Globus pallidus (tissue), 1 donor: ENCODE results near the gene NUDT1.

Experiments used
- DNase-seq: peaks from one replicate; pipeline ENCODE4 v3.0.0-alpha.2; 2015; ENCODE audit warnings: low spot score

Gene NUDT1

DNA sequence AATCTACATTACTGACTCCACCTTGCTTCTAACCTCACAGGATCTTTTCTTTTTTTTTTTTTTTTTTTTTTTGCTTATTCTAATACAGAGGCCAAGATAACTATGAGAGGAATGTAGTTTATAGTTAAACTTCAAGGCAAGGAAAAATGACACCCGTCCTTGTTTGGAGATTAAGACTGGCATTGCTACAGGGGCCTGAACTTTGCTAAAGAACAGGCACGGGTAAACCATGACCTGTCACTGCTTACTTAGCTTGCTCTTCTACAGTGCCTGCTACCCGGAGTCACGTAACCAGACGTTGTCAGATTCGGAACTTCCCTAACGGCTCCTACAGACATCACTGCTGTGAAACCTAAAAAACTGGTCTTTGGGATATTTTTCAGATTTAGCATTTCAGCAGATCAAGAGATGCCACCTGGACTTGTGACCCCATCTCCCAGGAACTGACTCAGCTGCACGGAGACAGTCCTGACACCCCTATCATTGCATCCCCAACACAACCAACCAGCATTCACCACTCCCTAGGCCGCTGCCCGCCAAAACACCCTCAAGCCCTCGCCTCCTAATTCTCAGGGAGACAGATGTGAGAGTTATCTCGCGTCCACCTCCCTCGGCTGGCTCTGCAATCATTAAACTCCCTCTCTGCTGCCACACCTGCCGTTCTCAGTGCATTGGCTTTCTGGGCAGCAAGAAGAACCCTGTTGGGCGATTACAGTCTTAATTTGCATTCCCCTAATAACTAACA is 36.8 kb upstream of the NUDT1 start:
- no peak for DNase-seq

- DNase-seq: no peak
Measured at GRCh38 chr7:2208712-2209111, 33.3 kb upstream of the NUDT1 start.

- DNase-seq: peak; percentile 68
Measured at GRCh38 chr7:2209146-2209960, 32.7 kb upstream of the NUDT1 start.

GRCh38 chr7:2209961-2210323 is 32.1 kb upstream of the NUDT1 start:
- no peak for DNase-seq

DNA sequence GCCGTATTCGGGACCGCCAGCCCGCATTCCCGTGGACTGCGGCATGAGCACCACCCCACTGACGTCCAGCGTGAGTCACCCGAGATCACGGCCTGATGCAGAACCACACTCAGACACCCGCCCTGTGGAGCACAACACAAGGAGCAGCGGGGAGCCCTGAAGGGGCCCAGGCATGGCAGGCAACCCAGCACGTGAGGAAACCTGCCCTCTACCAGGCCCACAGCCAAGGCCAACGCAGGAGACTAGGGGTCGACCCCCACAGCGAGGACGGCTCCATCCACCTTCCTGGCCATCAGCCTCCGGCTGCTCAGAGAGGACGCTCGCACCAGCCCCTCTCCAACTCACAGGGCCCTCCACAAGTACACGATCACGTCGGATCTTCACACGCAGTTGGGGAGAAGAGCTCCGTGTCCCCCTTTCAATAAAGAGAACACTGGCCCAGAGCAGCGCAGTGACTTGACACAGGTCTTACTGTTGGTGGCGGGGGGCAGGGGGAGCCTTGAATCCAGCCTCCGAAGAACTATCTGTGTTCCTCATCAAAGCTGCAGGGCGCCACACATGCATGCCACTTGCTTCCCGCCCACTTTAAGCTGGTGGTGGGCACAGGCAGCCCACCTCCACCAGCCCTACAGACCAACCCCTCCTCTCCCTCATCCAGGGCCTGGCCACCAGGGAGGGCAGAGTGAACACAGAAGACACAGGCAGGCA is 31.3 kb upstream of the NUDT1 start:
- no peak for DNase-seq

GRCh38 chr7:2211259-2211880 is 30.7 kb upstream of the NUDT1 start:
- no peak for DNase-seq

DNA sequence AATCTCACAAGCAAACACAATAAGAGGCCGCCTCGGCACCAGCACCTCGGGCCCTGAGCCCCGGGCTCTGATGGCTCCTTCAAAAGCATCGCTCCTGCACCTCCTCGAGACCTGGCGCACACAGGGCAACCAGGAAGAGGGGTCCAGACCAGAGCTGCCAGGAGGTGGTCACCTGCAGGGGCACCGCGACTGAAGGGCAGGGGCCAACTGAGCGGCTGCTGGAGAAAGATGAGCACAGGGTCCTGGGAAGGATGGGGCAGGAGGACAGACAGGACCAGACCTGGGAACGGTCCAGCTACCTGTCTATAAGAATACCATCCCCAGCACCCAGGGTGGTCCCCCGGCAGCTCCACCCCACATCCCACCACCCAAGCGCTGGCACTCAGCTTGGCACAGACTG is 30.1 kb upstream of the NUDT1 start:
- no peak for DNase-seq

- DNase-seq: no peak
Measured at GRCh38 chr7:2212906-2213305, 29.1 kb upstream of the NUDT1 start.

- no peak for DNase-seq
Measured at GRCh38 chr7:2213551-2214215, 28.3 kb upstream of the NUDT1 start.

DNA sequence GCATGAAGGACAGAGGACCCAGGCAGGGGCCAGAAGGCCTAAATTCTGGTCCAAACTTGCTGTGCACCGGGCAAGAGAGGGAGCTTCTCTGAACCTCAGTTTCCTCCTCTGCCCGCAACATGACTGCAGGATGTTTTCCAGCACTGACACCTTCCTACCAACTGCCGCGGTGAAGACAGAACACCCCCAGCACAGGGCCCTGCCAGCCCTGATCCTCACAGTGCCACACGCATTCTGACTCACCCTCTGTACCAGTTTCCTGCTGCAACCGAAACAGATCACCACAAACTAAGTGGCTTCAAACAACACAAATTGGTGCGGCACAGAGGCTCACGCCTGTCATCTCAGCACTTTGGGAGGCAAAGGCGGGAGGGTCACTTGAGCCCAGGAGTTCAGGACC is 27.4 kb upstream of the NUDT1 start:
- DNase-seq: no peak

GRCh38 chr7:2215851-2216250 is 26.2 kb upstream of the NUDT1 start:
- no peak for DNase-seq

DNA sequence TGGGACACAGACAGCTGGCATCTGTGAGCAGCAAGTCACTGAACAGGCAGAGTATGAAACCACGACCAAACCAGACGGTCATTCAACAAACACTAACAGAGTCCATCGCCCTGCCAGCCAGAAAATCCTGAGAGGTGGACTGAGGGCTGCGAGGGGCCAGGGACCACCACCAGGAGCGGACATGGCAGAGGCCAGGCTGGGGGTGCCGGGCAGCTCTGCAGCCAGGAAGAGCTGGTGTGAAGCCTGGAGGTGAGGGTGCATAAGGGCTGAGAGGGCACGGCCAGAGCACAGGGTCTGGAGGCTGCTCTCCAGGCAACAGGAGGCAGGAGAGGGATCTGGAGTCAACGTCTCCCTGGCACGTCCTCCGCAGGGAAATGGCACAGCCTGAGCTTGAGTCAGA is 24.8 kb upstream of the NUDT1 start:
- no peak for DNase-seq

DNA sequence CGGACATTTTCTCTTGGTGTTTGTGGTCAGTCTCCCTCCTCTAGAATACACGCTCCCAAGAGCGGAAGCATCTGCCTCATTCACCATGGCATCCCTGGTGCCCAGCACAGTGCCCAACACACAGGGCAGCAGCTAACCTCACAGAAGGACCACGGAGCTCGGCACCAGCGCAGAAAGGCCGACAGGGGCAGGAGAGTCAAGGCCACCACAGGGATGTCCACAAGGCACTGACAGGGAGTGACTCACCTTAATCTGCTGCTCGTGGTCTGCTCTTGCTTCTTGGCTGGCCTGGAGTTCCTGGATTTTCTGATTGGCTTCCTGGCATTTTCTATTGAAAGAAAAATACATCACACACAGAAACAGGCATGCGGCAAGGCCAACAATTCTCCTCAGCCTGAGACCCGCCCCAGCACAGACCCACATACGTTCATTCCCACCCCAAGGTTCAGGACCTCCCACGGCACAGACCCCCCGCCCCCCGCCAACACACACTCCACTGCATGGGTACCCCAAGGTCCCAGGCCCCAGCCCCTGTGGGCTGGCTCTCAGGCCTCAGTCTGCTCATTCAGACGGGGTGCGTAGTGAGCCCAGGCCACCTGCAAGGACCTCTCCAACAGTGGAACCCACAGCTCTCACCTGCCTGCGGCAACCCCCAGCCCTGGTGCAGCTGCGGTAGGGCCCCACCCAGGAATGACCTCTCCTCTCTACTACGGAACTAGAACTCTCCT is 24.1 kb upstream of the NUDT1 start:
- no peak for DNase-seq

DNA sequence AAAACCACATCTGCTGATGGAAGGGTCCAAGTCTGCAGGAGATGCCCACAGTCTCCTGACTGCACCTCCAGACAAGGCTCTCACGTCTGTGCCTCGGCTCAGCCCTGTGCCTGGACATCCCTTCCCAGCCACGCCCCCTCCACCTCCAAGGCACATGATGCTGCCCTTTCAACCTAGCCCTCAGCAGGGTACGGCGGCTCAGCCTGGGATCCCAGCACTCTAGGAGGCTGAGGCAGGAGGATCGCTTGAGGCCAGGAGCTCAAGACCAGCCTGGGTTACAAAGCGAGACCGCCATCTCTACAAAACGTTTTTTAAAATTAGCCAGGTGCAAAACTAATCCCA is 23.6 kb upstream of the NUDT1 start:
- DNase-seq: no peak

- no peak for DNase-seq
Measured at GRCh38 chr7:2219136-2219535, 22.9 kb upstream of the NUDT1 start.

DNA sequence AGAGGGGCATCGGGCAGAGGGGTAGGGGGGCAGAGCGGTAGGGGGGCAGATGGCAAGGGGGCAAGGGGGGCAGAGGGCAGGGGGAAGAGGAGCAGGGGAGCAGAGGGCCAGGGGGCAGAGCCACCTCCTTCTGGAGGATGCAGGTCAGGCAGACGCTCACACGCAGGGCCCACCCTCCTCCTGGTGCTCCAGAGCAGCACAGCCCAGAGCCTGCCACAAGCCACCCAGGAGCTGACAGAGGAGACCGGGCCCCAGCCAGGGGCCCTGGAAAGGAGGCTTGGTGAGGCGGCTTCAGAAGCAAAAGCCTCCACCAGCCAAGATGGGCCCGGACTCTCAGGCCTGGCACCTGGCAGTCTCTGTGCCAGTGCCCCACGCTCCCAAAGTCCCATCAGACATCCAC is 22.4 kb upstream of the NUDT1 start:
- DNase-seq: no peak

- no peak for DNase-seq
Measured at GRCh38 chr7:2220030-2220429, 22.0 kb upstream of the NUDT1 start.

- DNase-seq: no peak
Measured at GRCh38 chr7:2220506-2220905, 21.5 kb upstream of the NUDT1 start.

GRCh38 chr7:2220954-2221353 is 21.1 kb upstream of the NUDT1 start:
- DNase-seq: no peak

GRCh38 chr7:2222516-2222915 is 19.5 kb upstream of the NUDT1 start:
- DNase-seq: no peak

GRCh38 chr7:2223321-2223720 is 18.7 kb upstream of the NUDT1 start:
- no peak for DNase-seq
